Peyer's patch (tissue), 4 donors: ENCODE results near the gene THRA. TPM values are rescaled to one million over a fixed set of nuclear protein-coding genes. Genes with fewer than 3 reads are reported as not detected.
A peak's percentile ranks its signal among the peaks of the same experiment; 100 is the strongest.

Source experiments
- DNase-seq, 3 donors: peaks; one replicate each; pipeline ENCODE4 v3.0.0-alpha.2; 2017 to 2019
- H3K27ac ChIP-seq, 4 donors: fragments of 200-600 bp; sonication (generic); one replicate each; pipeline ENCODE4 v1.5.1; 2016 to 2019
- H3K27me3 ChIP-seq, 2 donors: fragments of 200-600 bp; sonication (generic); one replicate each; pipeline ENCODE4 v1.5.1; 2019
- H3K36me3 ChIP-seq, 3 donors: fragments of 200-600 bp; sonication (generic); one replicate each; pipeline ENCODE4 v1.5.1; 2016 to 2019
- H3K4me1 ChIP-seq, 4 donors: fragments of 200-600 bp; sonication (generic); one replicate each; pipeline ENCODE4 v1.5.1; 2016 to 2019
- H3K4me3 ChIP-seq, 4 donors: fragments of 200-600 bp; sonication (generic); 1 replicate in 3 of 4; 2 replicates in 1 of 4; pipeline ENCODE4 v1.5.1; 2016 to 2019; ENCODE audit warnings: mild to moderate bottlenecking in 1 of 4
- H3K9me3 ChIP-seq, 4 donors: fragments of 200-600 bp; sonication (generic); one replicate each; pipeline ENCODE4 v1.5.1; 2016 to 2019; ENCODE audit warnings: mild to moderate bottlenecking in 1 of 4
- POLR2A ChIP-seq, 2 donors: fragments of 450-650 bp; IDR thresholded peaks; one replicate each; pipeline ENCODE4 v1.5.1; 2017; ENCODE audit warnings: antibody characterized with exemption in 2 of 2, mild to moderate bottlenecking in 2 of 2, moderate library complexity in 2 of 2
- total RNA-seq, 4 donors: library from RNA; depleted of rRNA; stranded (reverse); fragments of >200 nt; gene quantifications; one replicate each; pipeline ENCODE4 v1.1.0, GENCODE V29; 2016
- TF ChIP-seq, protein P1 (sequence below), 6 experiments: fragments of 450-650 bp in 4 of 6; fragments of 200-600 bp in 2 of 6; sonication (generic) in 1 of 6; IDR thresholded peaks; one replicate each; pipeline ENCODE4 v1.5.1; 2017 to 2019; ENCODE audit warnings: antibody characterized with exemption in 6 of 6, mild to moderate bottlenecking in 3 of 6, moderate library complexity in 1 of 6

The THRA gene
- total RNA-seq, 4 donors from 2014 or later, result 43.4 to 80.5 (median 68.5) TPM

DNA sequence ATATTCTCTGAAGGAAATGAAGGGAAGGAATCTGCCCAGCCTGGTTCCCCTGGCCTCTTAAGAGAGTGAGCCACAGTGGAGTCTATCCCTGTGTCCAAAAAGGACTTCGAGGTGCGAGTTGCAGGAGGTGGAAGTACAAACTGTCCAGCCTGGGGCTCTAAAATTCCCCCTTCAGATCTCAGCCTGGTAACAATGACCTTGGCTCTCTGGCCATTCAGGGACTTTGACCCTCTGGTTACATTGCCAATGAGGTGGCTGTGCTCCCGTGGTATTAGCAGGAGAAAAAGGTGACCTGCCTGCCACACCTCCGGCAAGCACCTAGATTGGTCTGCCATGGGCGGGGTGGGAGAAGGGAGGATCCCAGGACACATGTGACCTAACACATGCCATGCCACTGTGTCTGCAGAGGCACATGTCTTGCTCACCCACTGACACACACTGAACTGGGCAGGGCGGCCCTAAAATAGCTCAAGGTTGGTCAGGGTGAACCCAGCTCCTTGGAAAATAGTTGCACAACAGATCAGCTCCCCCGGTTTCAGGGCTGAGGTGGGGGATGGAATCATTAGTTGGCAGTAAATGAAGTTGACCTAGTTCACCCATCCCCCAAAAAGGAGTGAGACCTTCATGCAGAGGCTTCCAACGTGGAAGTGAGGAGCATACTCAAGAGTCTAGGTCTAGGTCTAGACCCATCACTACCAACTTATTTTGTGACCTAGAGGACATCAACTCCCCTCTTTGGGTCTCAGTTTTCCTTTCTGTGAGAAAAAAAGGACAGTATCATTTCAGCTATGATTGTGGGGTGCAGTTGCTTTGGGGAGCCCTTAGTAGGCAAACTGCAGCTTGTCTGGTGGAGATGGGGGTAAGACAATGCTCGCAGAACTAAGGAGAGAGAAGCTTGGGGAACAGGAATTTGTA, 35.4 kb downstream of the THRA start:
- Histone ChIP-seq H3K27me3 (no peaks in the 10 kb centered on the region), H3K4me3 (peak overlapping the region; percentile 9 to 79 (median 54)), H3K27ac (peak overlapping the region; percentile 93 to 99 (median 96)), H3K9me3 (peaks cover 0 to 3% (median 0%) of the 10 kb centered on the region in 4 donors), H3K36me3 (peaks cover 0 to 45% (median 0%) of the 10 kb centered on the region in 3 donors), H3K4me1 (peaks cover 16 to 76% (median 37%) of the 10 kb centered on the region in 4 donors)
- TF ChIP-seq, protein P1, sequence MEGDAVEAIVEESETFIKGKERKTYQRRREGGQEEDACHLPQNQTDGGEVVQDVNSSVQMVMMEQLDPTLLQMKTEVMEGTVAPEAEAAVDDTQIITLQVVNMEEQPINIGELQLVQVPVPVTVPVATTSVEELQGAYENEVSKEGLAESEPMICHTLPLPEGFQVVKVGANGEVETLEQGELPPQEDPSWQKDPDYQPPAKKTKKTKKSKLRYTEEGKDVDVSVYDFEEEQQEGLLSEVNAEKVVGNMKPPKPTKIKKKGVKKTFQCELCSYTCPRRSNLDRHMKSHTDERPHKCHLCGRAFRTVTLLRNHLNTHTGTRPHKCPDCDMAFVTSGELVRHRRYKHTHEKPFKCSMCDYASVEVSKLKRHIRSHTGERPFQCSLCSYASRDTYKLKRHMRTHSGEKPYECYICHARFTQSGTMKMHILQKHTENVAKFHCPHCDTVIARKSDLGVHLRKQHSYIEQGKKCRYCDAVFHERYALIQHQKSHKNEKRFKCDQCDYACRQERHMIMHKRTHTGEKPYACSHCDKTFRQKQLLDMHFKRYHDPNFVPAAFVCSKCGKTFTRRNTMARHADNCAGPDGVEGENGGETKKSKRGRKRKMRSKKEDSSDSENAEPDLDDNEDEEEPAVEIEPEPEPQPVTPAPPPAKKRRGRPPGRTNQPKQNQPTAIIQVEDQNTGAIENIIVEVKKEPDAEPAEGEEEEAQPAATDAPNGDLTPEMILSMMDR (IDR thresholded peaks at IDR 0.05), result no peak
- TF ChIP-seq POLR2A (IDR thresholded peaks at IDR 0.05), result peak; percentile 33 to 69
- peak in 2 of 3 donors; percentile 92 to 93 for DNase-seq

GRCh38 chr17:40098846-40099618, 36.3 kb downstream of the THRA start:
- peaks cover 21 to 78% (median 39%) of the 10 kb centered on the region in 4 donors for H3K4me1 ChIP-seq

GRCh38 chr17:40099619-40100418, 37.1 kb downstream of the THRA start:
- Histone ChIP-seq H3K36me3 (peaks cover 0 to 28% (median 0%) of the 10 kb centered on the region in 3 donors), H3K4me1 (peaks cover 21 to 78% (median 39%) of the 10 kb centered on the region in 4 donors), H3K27ac (peak overlapping the region; percentile 93 to 99 (median 96)), H3K4me3 (peak overlapping the region; percentile 64 to 80 (median 75)), H3K9me3 (peaks cover 0 to 3% (median 0%) of the 10 kb centered on the region in 4 donors), H3K27me3 (no peaks in the 10 kb centered on the region)
- DNase-seq, result no peak
- TF ChIP-seq, protein P1 (IDR thresholded peaks at IDR 0.05), result no peak
- TF ChIP-seq POLR2A (IDR thresholded peaks at IDR 0.05), result no peak

More at GRCh38 chr17:40098846-40099618, 36.3 kb downstream of the THRA start:
- Histone ChIP-seq H3K9me3 (peaks cover 0 to 3% (median 0%) of the 10 kb centered on the region in 4 donors), H3K27me3 (no peaks in the 10 kb centered on the region), H3K27ac (peak overlapping the region; percentile 93 to 99 (median 96)), H3K4me3 (peak overlapping the region; percentile 64 to 80 (median 75)), H3K36me3 (peaks cover 0 to 36% (median 0%) of the 10 kb centered on the region in 3 donors)
- TF ChIP-seq, protein P1 (IDR thresholded peaks at IDR 0.05), result peak in 1 of 6 experiments; percentile 2
- TF ChIP-seq POLR2A (IDR thresholded peaks at IDR 0.05), result peak; percentile 87 to 93
- DNase-seq, result peak; percentile 100

DNA sequence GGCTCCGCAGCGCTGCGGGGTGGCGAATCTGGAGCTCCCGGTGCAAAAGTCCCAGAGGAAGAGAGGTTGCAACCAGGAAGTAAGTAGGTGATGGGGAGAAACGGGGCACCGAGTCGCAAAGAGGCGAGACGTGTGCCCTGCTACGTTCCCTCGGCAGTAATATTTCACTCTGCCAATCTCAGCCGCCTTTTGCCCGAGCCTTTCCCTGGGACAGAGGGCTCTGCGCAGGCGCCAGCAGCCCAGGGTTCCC, 37.6 kb downstream of the THRA start, which contains the start of gene NR1D1:
NR1D1 (minus strand) TSS at position 171 of the 250 bp plus-strand sequence. CDS start 495 bp downstream, outside the sequence.
- DNase-seq, result no peak
- H3K27ac ChIP-seq, result peak within 1 kb of the TSS; percentile 93 to 99 (median 96)
- peak within 1 kb of the TSS; percentile 64 to 80 (median 75) for H3K4me3 ChIP-seq
- TF ChIP-seq, protein P1 (IDR thresholded peaks at IDR 0.05), result no peak
- peak; percentile 97 to 98 for TF ChIP-seq POLR2A (IDR thresholded peaks at IDR 0.05)
- H3K4me1 ChIP-seq, result peaks cover 21 to 78% (median 37%) of the 10 kb centered on the region in 4 donors
- H3K27me3 ChIP-seq, result no peaks in the 10 kb centered on the region
- peaks cover 0 to 3% (median 0%) of the 10 kb centered on the region in 4 donors for H3K9me3 ChIP-seq
- H3K36me3 ChIP-seq, result peaks cover 0 to 23% (median 0%) of the 10 kb centered on the region in 3 donors
